GM19035 (cell line): ENCODE results near the gene SLC25A45.
"Not testable (repeated sequence)": the region's sequence is repeated elsewhere in the genome, so short reads cannot be mapped to it uniquely, and the experiment has no call there.

Source experiments
- ATAC-seq: cut with Tn5 transposase; IDR thresholded peaks from one replicate; pipeline ENCODE4 v1.9.1; 2021; ENCODE audit not compliant: unreplicated experiment

The SLC25A45 gene

DNA sequence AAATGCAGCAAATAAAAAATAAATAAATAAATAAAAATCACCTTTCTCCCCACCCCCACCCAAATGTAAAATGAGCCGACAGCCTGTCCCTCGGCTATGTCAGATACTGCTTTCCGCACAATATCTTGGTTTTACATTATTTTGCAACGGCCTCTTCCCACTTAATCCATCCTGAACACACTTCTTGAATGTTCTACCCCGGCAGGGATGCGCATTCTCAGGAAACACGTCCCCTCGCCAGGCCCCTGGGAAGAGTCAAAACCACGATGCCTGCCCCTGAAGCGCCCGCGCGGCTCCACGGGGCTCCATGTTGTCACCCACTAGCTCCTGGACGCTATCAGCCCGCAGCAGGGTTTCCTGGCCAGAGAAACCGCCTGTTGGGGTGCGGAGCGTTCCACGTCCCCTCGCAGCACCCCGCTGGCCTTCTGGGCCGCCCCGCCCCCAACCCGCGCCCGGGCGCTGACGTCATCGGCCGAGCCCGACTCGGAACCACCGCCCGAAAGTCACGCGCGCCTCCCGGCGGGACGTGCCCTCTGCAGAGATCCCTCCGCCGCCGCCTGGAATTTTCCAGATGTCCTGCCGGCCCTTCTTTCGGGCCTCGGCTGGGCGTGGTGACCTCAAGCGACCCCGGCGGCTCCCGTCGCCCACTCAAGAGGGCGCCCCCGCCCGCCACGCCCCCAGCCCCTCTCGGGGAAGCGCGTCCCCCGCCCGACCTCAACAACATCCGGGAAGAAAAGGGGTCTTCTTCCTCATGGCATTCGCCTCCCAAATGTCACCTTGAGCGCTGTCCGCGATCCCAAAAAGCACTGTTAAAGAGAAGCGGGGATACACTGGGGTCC lies 39.6 kb upstream of the SLC25A45 start:
- peak; percentile 26 for ATAC-seq

- ATAC-seq, result no peak
These were observed 38.7 kb upstream of the SLC25A45 start for GRCh38 chr11:65420979-65421793.

- no peak for ATAC-seq
These were observed 38.1 kb upstream of the SLC25A45 start for GRCh38 chr11:65420506-65420905.

DNA sequence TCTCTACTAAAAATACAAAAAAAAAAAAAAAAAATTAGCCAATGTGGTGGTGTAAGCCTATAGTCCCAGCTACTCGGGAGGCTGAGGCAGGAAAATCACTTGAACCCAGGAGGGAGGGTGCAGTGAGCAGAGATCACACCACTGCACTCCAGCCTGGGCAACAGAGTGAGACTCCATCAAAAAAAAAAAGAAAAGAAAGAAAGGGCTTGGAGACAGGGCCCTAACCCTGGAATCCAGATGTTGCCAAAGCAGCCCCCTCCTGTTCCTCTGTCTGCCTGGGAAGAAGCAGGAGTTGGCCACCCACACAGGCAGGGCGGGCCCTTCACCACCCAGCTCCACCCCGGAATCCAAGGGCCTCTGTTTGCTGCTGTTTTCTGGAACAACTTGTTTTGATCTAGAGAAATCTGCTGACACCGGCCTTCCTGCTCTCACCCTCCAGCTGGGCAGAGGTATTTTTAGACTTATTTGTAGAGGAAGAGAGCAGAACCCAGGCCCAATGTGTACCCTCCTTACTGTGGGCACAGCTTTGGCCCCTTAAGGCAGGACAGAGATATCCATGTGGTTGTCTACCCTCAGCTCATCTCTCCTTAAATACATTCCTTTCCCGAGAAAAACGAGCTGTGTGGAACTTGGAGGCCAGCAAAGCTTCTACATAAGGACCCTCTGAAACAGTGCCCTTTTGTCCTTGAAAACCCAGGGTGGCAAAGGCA lies 37.5 kb upstream of the SLC25A45 start:
- no peak for ATAC-seq

GRCh38 chr11:65419460-65419771 lies 37.0 kb upstream of the SLC25A45 start:
- no peak for ATAC-seq

GRCh38 chr11:65418681-65419459 lies 36.4 kb upstream of the SLC25A45 start:
- ATAC-seq, result peak; percentile 34

DNA sequence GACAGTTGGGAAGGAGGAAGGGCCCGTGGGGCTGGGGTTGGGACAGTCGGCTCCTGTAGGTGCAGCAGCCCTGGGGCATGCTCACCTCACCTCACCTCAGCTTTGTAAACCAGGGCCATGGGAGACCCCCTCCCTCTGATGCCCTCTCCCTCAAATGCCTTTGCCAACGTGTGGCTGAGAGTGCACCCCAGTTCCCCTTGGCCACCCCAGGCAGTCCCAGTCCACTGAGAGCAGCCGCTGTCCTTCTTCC lies 35.9 kb upstream of the SLC25A45 start:
- no peak for ATAC-seq

- ATAC-seq, result no peak
These were observed 35.4 kb upstream of the SLC25A45 start for GRCh38 chr11:65417702-65418430.

DNA sequence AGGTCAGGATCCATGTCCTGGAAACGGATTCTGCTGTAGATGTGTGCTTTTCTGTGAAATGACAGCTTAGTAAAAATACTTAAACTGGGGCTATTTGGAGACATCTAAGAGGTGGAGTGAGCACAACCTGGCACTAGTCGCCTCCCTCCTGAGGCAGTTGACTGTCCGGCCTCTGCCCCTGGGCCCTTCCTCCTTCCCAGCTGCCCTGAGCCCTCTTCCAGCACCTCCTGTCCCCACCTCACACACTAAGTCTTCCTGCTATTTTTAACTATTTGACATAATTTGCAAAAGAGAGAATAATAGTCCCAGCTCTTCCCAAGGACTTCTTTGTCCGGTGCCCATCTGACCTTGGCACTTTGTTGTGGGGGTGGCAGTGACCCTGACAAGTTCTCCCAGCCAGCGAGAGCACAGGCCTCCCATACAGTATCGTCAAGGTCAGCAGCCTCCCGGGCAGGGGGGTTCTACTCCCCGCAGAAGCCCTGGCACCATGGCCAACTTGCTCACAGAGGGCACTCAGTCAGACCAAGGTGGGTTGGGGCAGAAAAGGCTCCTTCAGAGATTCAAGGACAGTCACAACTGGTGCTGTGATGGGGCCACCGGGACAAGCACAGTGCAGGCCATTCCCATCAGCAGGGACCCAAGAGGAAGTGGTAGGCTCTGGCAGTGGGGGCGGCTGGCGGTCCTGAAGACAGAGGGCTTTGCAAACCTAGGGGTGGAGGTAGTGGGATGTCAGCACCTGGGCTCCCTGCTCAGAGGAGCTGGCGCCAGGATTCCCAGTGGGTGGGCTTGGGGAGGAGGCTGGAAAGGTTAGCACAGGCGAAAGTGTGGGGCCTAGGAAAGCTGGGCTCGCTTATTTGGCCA lies 34.6 kb upstream of the SLC25A45 start:
- ATAC-seq, result no peak

- peak; percentile 37 for ATAC-seq
These were observed 33.9 kb upstream of the SLC25A45 start for GRCh38 chr11:65416341-65416824.

GRCh38 chr11:65415499-65416340 lies 33.3 kb upstream of the SLC25A45 start:
- ATAC-seq, result no peak

- ATAC-seq, result no peak
These were observed 32.5 kb upstream of the SLC25A45 start for GRCh38 chr11:65414776-65415498.

DNA sequence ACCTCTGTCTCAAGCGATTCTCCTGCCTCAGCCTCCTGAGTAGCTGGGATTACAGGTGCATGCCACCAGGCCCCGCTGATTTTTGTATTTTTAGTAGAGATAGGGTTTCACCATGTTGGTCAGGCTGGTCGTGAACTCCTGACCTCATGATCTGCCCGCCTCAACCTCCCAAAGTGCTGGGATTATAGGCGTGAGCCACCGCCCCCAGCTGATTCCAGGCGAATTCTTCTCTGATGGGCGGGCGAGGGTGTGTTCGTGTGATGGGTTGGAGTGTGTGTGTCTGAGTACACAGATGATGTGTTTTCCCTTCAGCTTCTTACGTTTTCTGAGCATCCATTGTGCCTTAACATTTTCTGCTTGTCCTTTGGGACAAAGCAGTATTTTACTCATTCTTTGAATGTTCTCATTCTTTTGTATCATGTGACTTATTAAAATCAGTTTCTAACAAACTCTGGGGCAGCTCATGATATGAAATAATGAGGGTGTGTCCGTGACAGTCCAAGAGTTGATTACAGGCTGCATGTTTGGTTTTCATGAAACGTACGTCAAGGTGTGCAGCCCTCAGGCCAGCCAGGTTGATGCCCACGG lies 30.7 kb upstream of the SLC25A45 start:
- not testable (repeated sequence) for ATAC-seq

DNA sequence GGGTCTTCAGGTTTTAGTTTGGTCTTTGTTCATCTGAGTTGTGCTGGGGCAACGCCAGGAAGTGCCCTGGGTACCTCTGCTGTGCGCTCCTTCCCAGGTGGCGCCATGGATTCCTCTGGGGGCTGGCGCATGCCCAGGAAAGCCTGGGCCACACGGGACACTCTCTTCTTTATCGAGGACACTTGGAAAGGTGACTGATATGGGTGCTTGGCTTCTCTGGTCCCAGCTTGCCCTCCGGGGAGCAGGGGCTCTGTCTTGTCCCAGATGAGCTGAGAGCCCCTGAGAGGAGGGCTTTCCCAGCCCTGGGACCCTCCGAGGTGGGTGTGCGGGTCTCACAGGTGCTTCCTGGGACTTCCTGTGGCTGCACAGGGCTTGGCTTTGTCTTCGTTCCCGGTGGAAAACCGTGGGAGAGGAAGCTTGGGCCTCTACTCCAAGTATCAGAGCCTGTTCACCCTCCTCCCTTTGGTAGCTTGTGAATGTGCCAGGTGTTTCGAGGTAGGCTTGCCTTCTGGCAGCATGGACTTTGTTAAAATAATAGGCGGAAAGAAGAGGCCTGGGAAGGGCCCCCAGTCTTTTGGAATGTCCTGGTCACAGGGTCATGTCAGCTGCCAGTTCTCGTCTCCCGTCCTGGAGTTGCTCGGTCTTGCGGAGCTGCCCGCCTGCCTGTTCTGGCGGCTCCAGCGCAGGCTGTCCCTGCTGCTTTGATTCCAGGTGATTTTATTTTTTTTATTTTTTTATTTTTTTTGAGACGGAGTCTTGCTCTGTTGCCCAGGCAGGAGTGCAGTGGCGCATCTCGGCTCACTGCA lies 30.0 kb upstream of the SLC25A45 start:
- ATAC-seq, result no peak

GRCh38 chr11:65411681-65412070 lies 29.2 kb upstream of the SLC25A45 start:
- ATAC-seq, result no peak

DNA sequence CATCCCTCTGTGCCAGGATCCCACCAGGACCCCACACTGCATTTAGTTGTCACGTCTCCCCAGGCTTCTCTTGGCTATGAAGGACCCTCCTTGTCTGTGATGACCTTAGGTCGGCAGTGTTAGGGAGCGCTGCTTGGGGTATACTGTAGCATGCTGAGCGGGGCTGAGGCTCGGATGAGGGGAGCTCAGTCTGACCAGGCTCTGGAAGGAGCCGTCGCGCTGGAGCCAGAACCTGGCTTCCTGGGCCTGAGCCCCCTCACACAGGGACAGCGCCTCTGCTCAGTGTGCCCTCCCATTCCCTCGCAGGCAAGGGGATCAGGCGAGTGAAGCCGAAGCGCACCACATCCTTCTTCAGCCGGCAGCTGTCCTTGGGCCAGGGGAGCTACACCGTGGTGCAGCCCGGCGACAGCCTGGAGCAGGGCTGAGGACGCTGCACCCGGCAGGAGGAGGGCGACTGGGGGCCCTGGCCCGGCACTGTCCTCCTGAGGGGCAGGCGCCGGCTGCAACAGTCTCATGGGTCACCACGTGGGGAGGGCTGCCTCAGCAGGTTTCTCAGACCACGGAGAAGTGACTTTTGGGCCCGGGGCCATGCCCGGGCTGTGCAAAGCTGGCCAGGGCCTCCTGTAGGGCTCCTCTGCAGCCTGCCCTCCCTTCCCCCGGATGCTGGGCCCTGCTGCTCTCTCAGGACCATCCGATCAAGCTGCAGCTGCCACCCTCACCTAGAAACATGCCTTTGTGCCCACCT lies 28.7 kb upstream of the SLC25A45 start:
- no peak for ATAC-seq
